HL-60 (cell line): ENCODE results near the gene GNG2.
A peak's percentile ranks its signal among the peaks of the same experiment; 100 is the strongest.

Source experiments
- DNase-seq, 2 experiments: peaks; one replicate each; pipeline ENCODE4 v3.0.0-alpha.2; 2010 to 2020; ENCODE audit warnings: low read depth in 1 of 2, low spot score in 1 of 2
- H3K27ac ChIP-seq: fragments of 250-450 bp; sonication (Bioruptor Pico); replicated peaks from 2 replicates; pipeline ENCODE4 v1.5.1; 2020; ENCODE audit warnings: mild to moderate bottlenecking, moderate library complexity
- H3K27me3 ChIP-seq: fragments of 250-450 bp; sonication (Bioruptor Pico); 2 replicates; pipeline ENCODE4 v1.5.1; 2021; ENCODE audit warnings: mild to moderate bottlenecking, moderate library complexity; ENCODE audit not compliant: insufficient read depth, poor library complexity, severe bottlenecking
- H3K4me3 ChIP-seq: replicated peaks from 2 replicates; pipeline ENCODE4 v1.5.1; 2011; ENCODE audit warnings: mild to moderate bottlenecking, control low read depth, low read length; ENCODE audit not compliant: insufficient read depth
- CTCF ChIP-seq: IDR thresholded peaks from one replicate; pipeline ENCODE4 v1.5.1; 2011; ENCODE audit warnings: low read length, control low read depth, inconsistent platforms; ENCODE audit not compliant: insufficient read depth
- GABPA ChIP-seq: IDR thresholded peaks from 2 replicates; pipeline ENCODE4 v1.6.1; 2012; ENCODE audit warnings: low read depth
- POLR2AphosphoS5 ChIP-seq: IDR thresholded peaks from 2 replicates; pipeline ENCODE4 v1.6.1; 2012; ENCODE audit warnings: low read depth
- SPI1 ChIP-seq: IDR thresholded peaks from 2 replicates; pipeline ENCODE4 v1.6.1; 2012; ENCODE audit warnings: low read depth, mild to moderate bottlenecking, borderline replicate concordance
- TF ChIP-seq, protein P1 (sequence below): IDR thresholded peaks from 2 replicates; pipeline ENCODE4 v1.6.1; 2012; ENCODE audit warnings: low read depth; ENCODE audit not compliant: insufficient replicate concordance

Gene GNG2

DNA sequence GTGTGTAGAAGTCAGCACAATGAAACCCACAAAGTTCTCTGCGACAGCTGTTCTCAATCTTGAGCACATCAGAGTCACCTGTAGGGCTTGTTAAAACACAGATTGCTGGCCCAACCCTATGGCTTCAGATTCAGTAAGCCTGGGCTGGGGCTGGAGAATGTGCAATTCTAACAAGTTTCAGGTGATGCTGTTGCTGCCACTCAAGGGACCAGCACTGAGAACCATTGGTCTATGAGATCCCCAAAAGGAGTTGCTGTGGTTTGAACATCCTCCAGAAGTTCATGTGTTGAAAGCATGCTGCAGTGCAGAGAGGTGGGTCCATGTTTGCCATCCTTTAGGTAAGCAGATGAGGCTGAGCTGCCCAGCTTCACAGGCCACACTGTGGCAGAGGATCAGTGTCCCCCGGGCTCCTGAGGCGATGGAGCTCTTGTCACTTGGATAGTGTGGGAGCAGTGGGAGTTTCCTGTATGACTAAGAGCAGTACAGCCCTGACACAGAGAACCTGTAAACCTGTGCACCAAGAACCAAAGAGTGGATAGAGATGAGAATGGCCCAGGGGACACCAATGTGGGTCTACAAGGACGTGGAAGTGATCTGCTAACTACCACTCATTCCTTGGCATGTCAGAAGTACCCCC lies 120.9 kb downstream of the GNG2 start:
- no peak overlapping the region for H3K4me3 ChIP-seq
- DNase-seq, result no peak
- no peak overlapping the region for H3K27ac ChIP-seq
- TF ChIP-seq, protein P1, sequence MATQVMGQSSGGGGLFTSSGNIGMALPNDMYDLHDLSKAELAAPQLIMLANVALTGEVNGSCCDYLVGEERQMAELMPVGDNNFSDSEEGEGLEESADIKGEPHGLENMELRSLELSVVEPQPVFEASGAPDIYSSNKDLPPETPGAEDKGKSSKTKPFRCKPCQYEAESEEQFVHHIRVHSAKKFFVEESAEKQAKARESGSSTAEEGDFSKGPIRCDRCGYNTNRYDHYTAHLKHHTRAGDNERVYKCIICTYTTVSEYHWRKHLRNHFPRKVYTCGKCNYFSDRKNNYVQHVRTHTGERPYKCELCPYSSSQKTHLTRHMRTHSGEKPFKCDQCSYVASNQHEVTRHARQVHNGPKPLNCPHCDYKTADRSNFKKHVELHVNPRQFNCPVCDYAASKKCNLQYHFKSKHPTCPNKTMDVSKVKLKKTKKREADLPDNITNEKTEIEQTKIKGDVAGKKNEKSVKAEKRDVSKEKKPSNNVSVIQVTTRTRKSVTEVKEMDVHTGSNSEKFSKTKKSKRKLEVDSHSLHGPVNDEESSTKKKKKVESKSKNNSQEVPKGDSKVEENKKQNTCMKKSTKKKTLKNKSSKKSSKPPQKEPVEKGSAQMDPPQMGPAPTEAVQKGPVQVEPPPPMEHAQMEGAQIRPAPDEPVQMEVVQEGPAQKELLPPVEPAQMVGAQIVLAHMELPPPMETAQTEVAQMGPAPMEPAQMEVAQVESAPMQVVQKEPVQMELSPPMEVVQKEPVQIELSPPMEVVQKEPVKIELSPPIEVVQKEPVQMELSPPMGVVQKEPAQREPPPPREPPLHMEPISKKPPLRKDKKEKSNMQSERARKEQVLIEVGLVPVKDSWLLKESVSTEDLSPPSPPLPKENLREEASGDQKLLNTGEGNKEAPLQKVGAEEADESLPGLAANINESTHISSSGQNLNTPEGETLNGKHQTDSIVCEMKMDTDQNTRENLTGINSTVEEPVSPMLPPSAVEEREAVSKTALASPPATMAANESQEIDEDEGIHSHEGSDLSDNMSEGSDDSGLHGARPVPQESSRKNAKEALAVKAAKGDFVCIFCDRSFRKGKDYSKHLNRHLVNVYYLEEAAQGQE, result no peak
- TF ChIP-seq CTCF, result no peak
- TF ChIP-seq SPI1, result no peak
- no peak for TF ChIP-seq POLR2AphosphoS5
- TF ChIP-seq GABPA, result no peak
- H3K27me3 ChIP-seq, result no peaks in the 10 kb centered on the region

- no peaks in the 10 kb centered on the region for H3K27me3 ChIP-seq
- no peak overlapping the region; the same call in 1 of the 2 replicates for H3K27ac ChIP-seq
- TF ChIP-seq, protein P1, result no peak
- TF ChIP-seq CTCF, result no peak
- no peak for TF ChIP-seq POLR2AphosphoS5
- TF ChIP-seq GABPA, result no peak
- TF ChIP-seq SPI1, result no peak
- DNase-seq, result no peak
- no peak overlapping the region for H3K4me3 ChIP-seq
Measured at GRCh38 chr14:51988221-51988620, 127.8 kb downstream of the GNG2 start.

DNA sequence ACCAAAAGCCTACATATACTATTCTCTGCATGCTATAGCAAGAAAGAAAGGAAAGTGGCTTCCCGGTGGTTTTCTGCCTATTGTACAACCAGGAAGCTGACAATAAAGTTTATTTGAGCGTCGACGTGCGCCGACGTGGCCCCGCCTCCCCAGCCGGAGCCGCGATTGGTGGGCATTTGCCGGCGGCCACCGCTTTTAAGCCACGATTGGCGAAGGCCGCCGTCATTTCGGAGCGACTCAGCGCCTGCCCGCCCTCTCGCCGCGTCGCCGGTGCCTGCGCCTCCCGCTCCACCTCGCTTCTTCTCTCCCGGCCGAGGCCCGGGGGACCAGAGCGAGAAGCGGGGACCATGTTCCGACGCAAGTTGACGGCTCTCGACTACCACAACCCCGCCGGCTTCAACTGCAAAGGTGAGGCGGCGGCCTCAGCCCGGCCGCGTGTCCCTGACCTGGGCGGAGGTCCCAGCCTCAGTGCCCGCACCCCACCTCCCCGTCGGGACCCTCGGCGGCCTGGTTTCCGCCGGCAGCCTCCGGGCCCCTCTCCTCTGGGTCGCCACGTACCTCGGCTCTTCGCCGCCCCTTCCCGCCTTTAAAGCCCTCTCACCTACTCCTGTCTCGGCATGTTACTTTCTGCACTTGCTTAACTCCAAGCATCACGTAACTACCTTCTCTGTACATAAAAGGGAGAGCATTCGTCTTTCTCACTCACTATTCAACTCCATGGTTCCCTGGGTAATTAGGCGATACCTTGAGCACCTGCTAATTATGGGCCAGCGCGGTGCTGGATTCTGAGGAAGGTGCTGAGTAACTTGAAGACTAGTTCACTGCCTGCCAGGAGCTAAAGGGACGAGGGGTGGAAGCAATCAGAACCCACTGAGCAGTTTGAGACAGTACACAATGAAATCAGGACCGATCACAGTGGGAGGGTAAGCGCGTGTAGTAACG lies 129.2 kb downstream of the GNG2 start, which contains the start of gene RTRAF:
RTRAF (plus strand) TSS at position 254 of the 942 bp plus-strand sequence; CDS start at position 348, 94 bp downstream.
- TF ChIP-seq POLR2AphosphoS5 (peak; percentile 52; the same call in 1 of the 2 replicates), SPI1 (no peak)
- peak within 1 kb of the TSS; percentile 71 for H3K4me3 ChIP-seq
- no peaks in the 10 kb centered on the region for H3K27me3 ChIP-seq
- DNase-seq, result peak; percentile 67 to 90
- H3K27ac ChIP-seq, result peak within 1 kb of the TSS; percentile 87

DNA sequence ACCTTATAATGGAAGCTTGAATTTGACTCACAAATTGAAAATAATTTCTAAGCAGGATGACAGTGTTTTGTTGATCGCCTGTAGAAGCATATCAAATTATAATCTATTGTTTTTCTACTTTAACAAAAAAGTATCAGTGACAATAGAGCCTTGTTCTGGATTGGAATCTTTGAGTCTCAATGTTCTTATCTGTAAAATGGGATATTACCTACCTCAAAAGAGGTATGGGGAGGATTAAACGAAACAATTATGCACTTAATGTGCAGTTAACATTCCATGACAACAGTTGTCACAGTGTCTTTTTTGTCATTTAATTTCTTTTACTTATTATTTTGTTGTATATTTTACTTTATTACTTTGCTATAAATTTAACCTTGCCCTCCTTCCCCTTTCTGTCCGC lies 130.1 kb downstream of the GNG2 start:
- no peaks in the 10 kb centered on the region for H3K27me3 ChIP-seq
- no peak for TF ChIP-seq GABPA
- no peak for TF ChIP-seq SPI1
- TF ChIP-seq, protein P1, result no peak
- TF ChIP-seq POLR2AphosphoS5, result no peak
- TF ChIP-seq CTCF, result no peak
- DNase-seq, result no peak
- H3K27ac ChIP-seq, result peak overlapping the region; percentile 87
- peak overlapping the region; percentile 71 for H3K4me3 ChIP-seq
